GM19099 (cell line): ENCODE data around the gene KIRREL3.

Experiments
- POLR2A ChIP-seq: IDR thresholded peaks from 3 replicates; pipeline ENCODE4 v1.6.1; 2011; ENCODE audit warnings: low read depth; ENCODE audit not compliant: insufficient read length; ENCODE audit errors: extremely low read depth

Gene KIRREL3

DNA sequence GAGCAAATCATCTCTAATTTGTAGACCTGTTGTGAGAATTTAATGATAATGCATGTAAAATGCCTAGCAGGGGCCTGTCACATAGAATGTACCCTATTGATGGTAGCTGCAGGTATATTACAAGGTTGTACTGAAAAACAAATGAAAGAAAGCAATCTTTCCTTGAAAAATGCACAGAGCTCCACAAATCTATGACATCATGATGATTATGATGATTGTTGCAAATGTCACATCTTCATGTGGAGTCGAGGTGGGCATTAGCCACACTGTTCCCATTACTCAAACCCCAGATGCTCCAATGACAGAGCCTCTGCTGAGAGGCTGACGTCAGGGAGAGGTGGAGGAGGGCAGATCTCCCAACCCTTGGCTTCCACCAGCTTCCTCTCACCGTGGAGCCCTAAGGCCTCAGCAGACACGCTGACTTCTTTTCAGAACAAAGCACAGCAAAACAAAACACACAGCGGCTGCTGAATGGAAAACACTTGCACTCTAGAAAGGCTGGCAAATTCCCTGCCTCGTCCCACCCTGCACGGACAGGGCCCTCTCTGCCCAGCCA is 298.3 kb downstream of the KIRREL3 start:
- no peak for TF ChIP-seq POLR2A

GRCh38 chr11:126701520-126701897 is 299.1 kb downstream of the KIRREL3 start:
- TF ChIP-seq POLR2A = no peak

DNA sequence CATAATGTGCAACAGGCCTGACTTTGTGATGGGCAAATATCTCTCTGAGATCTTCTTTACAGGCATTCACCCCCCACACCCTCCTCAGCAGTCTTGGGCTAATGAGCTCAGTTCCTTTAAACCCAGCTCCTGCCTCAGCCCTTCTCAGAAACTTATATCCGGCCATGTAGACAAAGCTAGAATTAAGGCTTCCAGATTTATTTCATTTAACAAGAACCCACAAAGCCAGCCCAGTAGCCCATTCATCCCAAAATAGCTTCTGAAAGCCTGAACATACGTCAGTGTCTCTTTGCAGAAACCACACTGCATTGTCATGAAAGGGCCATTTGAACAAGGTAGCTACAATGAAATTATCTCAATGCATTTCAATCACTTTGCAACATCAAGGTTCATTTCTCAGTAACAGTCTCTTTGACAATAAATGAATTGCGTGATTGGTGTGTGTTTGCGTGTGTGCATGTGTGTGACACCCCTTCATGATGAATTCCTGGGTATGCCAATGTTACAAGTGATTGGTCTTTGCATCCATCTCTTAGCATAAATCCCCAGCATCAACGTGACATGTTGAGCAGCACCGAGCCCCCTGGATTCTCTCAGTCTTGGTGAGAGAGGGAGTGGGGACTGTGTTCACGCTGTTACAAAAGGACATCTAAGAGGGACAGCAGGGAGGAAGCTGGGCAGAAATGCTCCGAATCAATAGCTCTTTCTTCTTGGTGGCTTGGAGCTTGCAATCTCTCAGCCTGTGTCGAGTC is 299.6 kb downstream of the KIRREL3 start:
- no peak for TF ChIP-seq POLR2A

GRCh38 chr11:126698576-126698975 is 302.0 kb downstream of the KIRREL3 start:
- no peak for TF ChIP-seq POLR2A

DNA sequence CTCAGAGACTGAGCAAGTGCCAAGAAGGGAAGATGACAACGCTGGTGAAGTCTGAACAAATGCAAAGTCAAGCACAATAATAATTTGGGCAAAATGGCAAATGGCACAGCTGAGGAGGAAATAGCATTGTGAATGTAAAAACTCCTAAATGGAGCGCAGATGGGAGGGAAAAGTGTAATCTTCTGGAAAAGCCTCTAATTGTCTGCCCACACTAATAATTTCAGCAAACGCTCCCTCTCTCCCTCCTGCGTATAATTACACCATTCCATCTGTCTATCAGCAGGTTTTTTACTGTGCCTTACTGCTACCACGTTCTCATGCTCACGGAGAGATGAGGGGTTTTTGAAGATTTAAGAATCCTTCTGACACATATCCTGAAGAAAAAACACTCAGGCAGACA is 302.6 kb downstream of the KIRREL3 start:
- no peak for TF ChIP-seq POLR2A

DNA sequence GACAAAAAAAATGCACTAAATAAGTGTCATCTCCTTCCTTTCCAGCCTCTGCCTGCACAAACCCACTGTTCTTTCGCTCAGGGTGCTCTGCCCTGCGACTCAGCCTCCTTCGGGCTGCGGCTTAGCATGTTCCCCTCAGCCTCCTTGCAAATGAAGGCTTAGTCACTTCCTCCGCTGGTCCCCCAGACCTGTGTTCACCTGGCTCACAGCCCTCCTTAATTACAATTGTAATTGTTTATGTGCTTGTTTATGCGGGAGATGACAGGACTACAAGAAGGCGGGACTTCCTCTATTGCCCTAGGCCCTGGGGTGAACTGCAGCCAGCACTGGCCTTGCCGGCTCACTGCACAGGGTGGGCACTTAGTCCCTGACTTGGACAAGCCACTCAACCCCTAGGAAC is 303.6 kb downstream of the KIRREL3 start:
- TF ChIP-seq POLR2A = no peak

DNA sequence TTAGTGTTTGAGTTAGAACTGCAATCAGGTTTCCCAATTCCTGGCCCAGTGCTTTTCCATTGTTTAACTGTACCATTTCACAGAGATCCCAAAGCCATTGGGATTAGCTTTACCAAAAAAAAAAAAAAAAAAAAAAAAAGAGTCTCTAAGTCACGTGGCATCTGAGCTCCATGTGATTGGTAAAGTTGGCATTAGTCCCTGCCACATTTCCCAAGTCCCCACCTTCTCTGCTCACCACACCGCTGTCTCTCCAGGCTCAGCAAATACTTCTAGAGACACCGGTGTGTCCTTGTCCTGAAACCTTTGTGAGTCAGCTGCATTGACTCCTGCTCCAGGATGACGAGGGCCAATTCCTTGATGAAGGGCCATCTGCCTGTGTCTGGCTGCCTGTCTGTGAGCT is 305.3 kb downstream of the KIRREL3 start:
- no peak for TF ChIP-seq POLR2A

GRCh38 chr11:126694065-126694625 is 306.4 kb downstream of the KIRREL3 start:
- no peak for TF ChIP-seq POLR2A

DNA sequence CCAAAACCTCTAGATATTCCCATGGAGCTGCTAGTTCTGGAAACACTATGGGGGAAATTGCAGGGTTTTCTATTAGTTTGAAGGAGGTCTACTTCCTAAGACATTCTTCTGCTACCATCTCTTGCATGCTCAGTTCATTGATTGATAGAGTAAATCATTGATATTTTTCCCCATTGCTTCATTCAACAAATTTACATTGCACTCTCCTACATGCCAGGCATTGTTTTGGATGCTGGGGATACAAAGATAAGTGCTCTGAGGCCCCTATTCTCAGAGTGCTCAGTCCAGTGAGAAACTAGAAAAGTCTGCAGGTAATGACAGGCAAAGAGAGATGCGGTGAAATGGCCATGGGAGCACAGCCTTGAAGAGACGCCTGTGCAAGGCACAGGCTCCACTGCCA is 313.1 kb downstream of the KIRREL3 start:
- no peak for TF ChIP-seq POLR2A

- TF ChIP-seq POLR2A = no peak
Measured at GRCh38 chr11:126686938-126687337, 313.6 kb downstream of the KIRREL3 start.

DNA sequence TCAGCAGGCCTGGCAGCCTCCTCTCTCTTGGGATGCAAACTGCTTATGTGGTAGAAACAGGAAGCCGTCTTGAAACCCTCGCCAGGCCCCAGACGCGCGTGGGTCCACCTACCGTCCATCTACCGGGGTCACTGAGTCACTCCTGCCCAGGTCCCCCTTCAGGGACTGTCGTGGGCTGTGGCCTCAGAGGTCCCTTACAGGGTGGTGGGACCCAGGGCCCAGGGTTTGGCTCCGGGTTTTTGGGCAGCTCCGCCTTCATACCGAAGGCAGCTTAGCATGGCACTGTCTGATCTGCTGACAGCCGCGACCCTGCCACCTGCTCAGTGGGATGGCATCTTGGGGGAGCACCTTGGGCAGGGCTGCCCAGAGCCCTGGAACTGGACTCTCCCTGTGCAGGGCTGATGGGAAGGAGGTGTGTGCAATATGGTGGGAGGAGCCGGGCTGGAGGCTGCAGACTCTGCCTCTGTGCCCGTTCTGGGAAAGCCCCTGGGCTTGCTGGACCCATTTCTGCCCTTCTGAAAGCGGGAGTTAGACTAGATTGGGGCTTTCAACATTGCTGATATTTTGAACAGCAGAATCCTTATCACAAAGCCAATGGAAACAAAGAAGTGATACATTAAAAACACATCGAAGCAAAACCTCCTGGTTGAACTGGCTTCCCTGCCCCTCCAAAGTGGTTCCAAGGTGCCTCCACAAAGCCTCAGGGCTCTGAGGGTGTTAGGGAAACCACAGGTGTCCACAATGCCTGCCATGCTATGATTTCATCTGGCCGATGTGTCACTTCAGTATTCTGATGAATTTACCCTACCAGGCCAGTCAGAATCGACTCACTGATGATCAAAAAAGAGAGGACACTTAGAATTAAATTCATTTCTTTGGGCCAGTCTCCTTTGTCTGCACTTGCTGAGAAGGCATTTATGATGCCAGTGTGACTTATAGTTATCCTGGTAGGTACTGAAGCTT is 316.5 kb downstream of the KIRREL3 start:
- no peak for TF ChIP-seq POLR2A

DNA sequence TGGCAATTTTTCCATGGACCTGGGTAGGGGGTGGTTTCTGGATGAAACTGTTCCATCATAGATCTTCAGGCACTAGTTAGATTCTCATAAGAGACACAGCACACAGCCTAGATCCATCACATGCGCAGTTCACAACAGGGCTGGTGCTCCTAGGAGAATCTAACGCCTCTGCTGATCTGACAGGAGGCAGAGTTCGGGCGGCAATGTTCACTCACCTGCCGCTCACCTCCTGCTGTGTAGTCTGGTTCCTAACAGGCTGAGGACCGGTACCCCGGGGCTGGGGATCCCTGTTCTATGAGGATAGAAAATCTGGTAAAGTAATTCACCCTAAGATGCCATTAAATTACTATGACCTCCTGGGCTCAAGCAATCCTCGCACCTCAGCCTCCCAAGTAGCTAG is 318.0 kb downstream of the KIRREL3 start:
- TF ChIP-seq POLR2A = no peak

- no peak for TF ChIP-seq POLR2A
Measured at GRCh38 chr11:126680700-126681099, 319.9 kb downstream of the KIRREL3 start.

- TF ChIP-seq POLR2A = no peak
Measured at GRCh38 chr11:126680131-126680530, 320.4 kb downstream of the KIRREL3 start.

- TF ChIP-seq POLR2A = no peak
Measured at GRCh38 chr11:126679033-126679432, 321.5 kb downstream of the KIRREL3 start.

DNA sequence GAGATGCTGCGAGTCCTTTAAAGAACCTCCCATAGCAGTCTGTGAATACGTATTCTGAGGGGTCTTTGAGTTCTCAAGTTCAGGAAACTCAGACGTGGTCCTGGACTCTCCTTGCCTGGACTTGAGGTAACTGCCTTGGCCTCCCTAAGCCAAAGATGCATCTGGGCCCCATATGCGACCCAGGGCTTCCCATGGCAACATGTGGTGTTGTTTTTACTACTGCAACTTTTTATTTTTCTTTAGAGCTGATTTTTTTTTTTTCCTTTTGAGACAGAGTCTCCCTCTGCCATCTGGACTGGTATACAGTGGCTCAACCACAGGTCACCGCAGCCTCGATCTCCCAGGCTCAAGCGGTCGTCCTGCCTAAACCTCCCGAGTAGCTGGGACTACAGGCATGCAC is 324.0 kb downstream of the KIRREL3 start:
- no peak for TF ChIP-seq POLR2A

GRCh38 chr11:126673319-126673718 is 327.3 kb downstream of the KIRREL3 start:
- TF ChIP-seq POLR2A = no peak
